Neuron (in vitro differentiated cells): Measurements from ENCODE around the gene CCDC86.
A peak's percentile ranks its signal among the peaks of the same experiment; 100 is the strongest.

ENCODE experiments used
- H2AFZ ChIP-seq: one replicate; pipeline ENCODE4 v1.6.1; 2013; ENCODE audit warnings: low read depth, mild to moderate bottlenecking, inconsistent platforms, low read length, moderate library complexity
- H3K27me3 ChIP-seq: one replicate; pipeline ENCODE4 v1.6.1; 2013; ENCODE audit warnings: low read length; ENCODE audit not compliant: insufficient read depth
- H3K36me3 ChIP-seq: one replicate; pipeline ENCODE4 v1.6.1; 2013; ENCODE audit warnings: low read length; ENCODE audit not compliant: insufficient read depth
- H3K4me1 ChIP-seq: one replicate; pipeline ENCODE4 v1.6.1; 2013; ENCODE audit warnings: low read length; ENCODE audit not compliant: insufficient read depth
- H3K4me3 ChIP-seq: 2 replicates; pipeline ENCODE4 v1.5.1; 2013; ENCODE audit warnings: mild to moderate bottlenecking, low read length, moderate library complexity
- H3K9me3 ChIP-seq: one replicate; pipeline ENCODE4 v1.6.1; 2013; ENCODE audit warnings: low read length

CCDC86 gene

DNA sequence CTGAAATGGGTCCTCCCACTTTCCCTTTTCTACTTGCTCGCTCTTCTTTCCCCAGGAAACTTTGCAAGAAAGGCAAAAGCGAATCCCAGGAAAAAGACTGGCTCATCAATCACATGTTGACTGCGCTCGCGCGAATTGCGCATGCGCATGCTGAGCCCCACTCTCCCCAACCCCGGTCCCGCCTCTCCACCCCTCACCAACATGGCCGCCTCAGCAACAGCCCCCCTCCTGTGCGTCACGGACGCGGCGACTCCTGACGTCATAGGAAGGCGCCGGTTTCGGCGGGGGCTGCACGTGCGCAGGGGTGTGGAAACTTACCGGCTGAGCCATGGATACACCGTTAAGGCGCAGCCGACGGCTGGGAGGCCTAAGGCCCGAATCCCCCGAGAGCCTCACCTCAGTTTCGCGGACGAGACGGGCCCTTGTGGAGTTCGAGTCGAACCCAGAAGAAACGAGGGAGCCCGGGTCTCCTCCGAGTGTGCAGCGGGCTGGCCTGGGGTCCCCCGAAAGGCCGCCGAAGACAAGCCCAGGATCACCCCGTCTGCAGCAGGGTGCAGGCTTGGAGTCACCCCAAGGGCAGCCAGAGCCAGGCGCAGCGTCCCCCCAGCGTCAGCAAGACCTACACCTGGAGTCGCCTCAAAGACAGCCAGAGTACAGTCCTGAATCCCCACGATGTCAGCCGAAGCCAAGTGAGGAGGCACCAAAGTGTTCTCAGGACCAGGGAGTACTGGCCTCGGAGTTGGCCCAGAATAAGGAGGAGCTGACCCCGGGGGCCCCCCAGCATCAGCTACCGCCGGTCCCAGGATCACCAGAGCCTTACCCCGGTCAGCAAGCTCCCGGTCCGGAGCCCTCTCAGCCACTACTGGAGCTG lies at the start of gene CCDC86:
Gene CCDC86 (plus strand): TSS at position 317 of the 871 bp plus-strand sequence. CDS start 12 bp downstream, at position 329.
- Histone ChIP-seq H3K27me3 (peaks cover 4% of the 10 kb centered on the region), H3K36me3 (no peaks in the 10 kb centered on the region), H3K4me1 (peaks cover 34% of the 10 kb centered on the region), H3K9me3 (no peaks in the 10 kb centered on the region), H3K4me3 (peak within 1 kb of the TSS; percentile 65), H2AFZ (peak within 1 kb of the TSS; percentile 87)

GRCh38 chr11:60792521-60792920 lies 49.4 kb upstream of the CCDC86 start:
- no peak overlapping the region for H3K4me3 ChIP-seq
- H3K36me3 ChIP-seq, result no peaks in the 10 kb centered on the region
- H3K4me1 ChIP-seq, result no peaks in the 10 kb centered on the region
- no peak overlapping the region for H2AFZ ChIP-seq
- peaks cover 5% of the 10 kb centered on the region for H3K9me3 ChIP-seq
- H3K27me3 ChIP-seq, result peaks cover 4% of the 10 kb centered on the region

- H3K4me3 ChIP-seq, result no peak overlapping the region
- peaks cover 4% of the 10 kb centered on the region for H3K27me3 ChIP-seq
- no peak overlapping the region for H2AFZ ChIP-seq
- no peaks in the 10 kb centered on the region for H3K36me3 ChIP-seq
- H3K9me3 ChIP-seq, result peaks cover 5% of the 10 kb centered on the region
- H3K4me1 ChIP-seq, result no peaks in the 10 kb centered on the region
Measured at GRCh38 chr11:60795291-60795690, 46.6 kb upstream of the CCDC86 start.

GRCh38 chr11:60797846-60798630 lies 43.9 kb upstream of the CCDC86 start:
- H3K9me3 ChIP-seq, result no peaks in the 10 kb centered on the region
- H3K27me3 ChIP-seq, result no peaks in the 10 kb centered on the region

DNA sequence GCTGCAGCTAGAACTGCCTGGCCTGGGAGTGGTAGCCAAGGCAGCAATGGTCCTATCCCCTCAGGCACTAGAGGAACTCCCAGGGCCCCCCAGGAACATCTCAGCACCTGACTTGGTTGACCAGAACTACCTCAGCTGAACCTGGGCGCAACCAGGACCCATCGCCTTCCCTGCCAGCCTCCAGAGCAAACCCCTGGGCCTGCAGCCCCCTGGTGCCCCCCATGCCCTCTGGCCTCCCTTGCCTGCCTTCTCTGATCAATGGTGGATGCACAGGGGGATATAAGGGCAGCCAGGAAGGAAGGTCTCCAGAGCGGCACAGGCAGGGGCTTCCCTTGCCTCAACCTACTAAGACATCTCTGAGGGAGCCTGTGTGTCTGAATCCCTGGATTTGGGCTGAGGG lies 43.3 kb upstream of the CCDC86 start:
- Histone ChIP-seq H3K4me3 (no peak overlapping the region), H3K27me3 (no peaks in the 10 kb centered on the region), H3K36me3 (no peaks in the 10 kb centered on the region), H3K4me1 (no peaks in the 10 kb centered on the region), H3K9me3 (no peaks in the 10 kb centered on the region), H2AFZ (no peak overlapping the region)

More at GRCh38 chr11:60797846-60798630, 43.9 kb upstream of the CCDC86 start:
- H3K36me3 ChIP-seq, result no peaks in the 10 kb centered on the region
- no peak overlapping the region for H2AFZ ChIP-seq
- no peaks in the 10 kb centered on the region for H3K4me1 ChIP-seq
- no peak overlapping the region for H3K4me3 ChIP-seq

DNA sequence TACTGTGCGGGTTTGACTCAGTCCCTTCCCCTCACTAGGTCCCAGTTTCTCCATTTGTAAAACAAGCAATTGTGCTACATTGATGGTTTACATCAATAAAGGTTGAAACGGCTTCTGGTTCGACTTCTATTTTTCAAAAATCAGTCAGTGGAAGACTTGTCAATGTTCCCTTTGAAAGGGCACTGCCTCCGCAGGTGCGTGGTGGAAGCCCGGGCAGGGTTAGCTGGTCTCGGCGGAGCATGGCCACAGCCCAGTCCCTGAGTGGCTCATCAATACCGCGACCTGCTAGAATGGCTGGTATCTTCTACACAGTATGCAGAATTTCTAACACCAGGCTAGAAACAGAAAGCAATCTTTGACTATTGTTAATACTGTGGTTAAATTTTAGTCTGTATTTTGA lies 40.7 kb upstream of the CCDC86 start:
- H3K27me3 ChIP-seq, result no peaks in the 10 kb centered on the region

DNA sequence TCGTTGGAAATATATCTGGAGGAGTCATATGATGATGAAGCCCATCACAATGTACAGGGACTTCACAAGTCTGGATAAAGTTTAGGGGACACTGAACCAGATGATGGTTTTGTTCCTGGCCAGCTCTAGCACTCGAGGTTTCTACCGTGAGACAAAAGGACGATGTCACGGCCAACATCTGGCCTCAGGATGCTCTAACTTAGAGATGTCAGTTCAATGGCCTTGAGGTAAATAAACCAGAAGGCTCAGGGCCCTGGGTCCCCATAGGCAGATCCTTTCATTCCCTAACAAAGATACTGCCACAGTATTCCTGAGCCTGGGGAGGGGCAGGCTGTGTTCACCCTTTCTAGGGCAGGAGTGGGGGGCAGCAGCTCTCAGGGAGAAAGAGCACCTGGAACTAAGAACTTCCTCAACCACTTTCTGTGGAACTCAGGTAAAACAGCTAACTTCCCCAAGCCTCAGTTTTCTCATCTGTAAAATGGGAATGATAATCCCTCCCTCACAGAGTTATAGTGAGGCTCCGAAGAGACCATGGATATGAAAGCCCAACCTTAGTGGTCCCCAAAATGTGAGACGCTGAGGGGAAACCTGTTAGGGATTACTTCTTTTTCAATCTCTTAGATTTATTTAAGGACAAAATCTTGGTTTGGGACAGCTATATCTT lies 38.5 kb upstream of the CCDC86 start:
- Histone ChIP-seq H3K4me3 (no peak overlapping the region), H3K4me1 (no peaks in the 10 kb centered on the region), H3K9me3 (no peaks in the 10 kb centered on the region), H2AFZ (no peak overlapping the region), H3K27me3 (no peaks in the 10 kb centered on the region), H3K36me3 (no peaks in the 10 kb centered on the region)

More for the DNA sequence above, 40.7 kb upstream of the CCDC86 start:
- Histone ChIP-seq H3K36me3 (no peaks in the 10 kb centered on the region), H3K4me1 (no peaks in the 10 kb centered on the region), H2AFZ (no peak overlapping the region), H3K9me3 (no peaks in the 10 kb centered on the region), H3K4me3 (no peak overlapping the region)

- Histone ChIP-seq H3K36me3 (no peaks in the 10 kb centered on the region), H3K9me3 (no peaks in the 10 kb centered on the region), H2AFZ (no peak overlapping the region), H3K27me3 (no peaks in the 10 kb centered on the region), H3K4me3 (no peak overlapping the region), H3K4me1 (no peaks in the 10 kb centered on the region)
Measured at GRCh38 chr11:60809249-60809648, 32.7 kb upstream of the CCDC86 start.

DNA sequence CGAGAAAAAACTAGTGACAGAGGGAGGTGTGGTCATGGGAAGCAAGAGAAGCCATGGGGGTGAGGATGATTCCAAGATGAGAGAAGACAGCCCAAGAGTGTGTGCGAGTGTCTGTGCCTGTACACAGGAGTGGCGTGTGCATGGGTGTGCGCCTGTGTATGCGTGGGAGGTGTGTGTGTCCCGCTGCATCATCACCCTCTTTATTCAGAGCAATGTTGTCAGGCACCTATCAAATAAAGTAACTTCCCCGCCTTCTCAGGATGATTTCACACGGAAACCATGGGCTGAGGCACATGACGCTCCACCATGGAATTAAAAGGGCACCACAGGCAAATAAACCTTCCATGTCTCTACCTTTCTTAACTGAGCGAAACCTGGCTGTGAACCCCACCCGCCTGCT lies 32.2 kb upstream of the CCDC86 start:
- H3K4me1 ChIP-seq, result no peaks in the 10 kb centered on the region
- no peak overlapping the region for H2AFZ ChIP-seq
- H3K9me3 ChIP-seq, result no peaks in the 10 kb centered on the region
- H3K36me3 ChIP-seq, result no peaks in the 10 kb centered on the region
- H3K4me3 ChIP-seq, result no peak overlapping the region
- H3K27me3 ChIP-seq, result no peaks in the 10 kb centered on the region

DNA sequence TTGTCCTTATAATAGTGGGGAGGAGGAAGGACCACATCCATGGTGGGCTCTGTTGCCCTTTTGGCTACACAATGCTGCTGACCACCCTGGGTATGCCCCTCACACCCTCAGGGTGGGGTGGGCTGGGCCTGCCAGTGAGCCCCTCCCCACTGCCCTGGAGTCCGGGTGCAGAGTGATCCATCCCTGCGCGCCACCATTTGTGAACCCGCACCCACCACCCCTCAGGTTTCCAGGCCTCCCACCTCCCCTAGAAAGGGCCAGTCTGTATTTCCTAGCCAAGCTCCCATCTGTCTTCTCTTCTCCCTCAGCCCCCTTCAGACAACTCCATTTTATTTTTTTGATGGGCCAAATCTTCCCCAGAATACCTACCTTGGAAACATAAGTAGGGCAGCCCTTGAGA lies 31.8 kb upstream of the CCDC86 start:
- no peak overlapping the region for H2AFZ ChIP-seq
- no peak overlapping the region for H3K4me3 ChIP-seq
- no peaks in the 10 kb centered on the region for H3K27me3 ChIP-seq
- H3K4me1 ChIP-seq, result no peaks in the 10 kb centered on the region
- H3K9me3 ChIP-seq, result no peaks in the 10 kb centered on the region
- no peaks in the 10 kb centered on the region for H3K36me3 ChIP-seq

DNA sequence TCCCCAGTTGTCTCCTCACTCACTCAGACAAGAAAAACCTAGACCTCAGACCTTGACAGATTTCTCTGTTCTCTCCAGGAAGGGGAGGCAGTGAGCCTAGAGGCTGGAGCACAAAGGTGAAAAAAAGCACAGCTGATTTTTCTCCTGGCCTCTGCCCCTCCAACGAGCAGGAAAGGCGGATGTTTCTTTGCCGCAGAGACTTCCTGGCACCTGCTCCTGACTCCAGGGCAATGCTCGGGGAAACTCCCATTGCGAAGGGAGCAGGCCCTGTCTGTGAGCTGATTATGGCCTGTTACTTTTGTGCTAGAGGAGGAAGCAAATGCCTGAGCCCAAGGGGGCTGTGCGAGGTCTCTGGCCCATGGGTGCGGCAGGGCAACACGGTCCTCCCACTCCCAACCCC lies 31.3 kb upstream of the CCDC86 start:
- Histone ChIP-seq H3K36me3 (no peaks in the 10 kb centered on the region), H3K4me3 (no peak overlapping the region), H3K27me3 (no peaks in the 10 kb centered on the region), H3K9me3 (no peaks in the 10 kb centered on the region), H2AFZ (no peak overlapping the region), H3K4me1 (no peaks in the 10 kb centered on the region)

DNA sequence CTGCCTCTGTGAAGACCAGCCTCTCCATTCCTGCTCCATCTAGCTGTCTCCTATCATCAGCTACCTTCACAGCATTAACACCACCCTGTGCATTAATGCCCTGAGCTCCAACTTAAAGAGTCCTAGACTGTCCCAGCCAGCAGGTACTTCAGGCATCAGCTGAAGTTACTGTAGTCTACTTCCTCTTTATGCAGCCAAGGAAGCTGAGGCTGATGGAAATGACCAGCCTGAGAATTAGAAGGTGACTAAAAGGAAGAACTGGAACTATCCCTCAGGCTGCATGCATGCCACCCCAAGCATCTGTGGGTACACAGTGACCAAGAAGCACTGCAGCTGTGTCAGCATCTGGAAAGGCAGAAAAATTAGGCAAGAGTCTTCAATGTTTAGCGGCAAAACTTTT lies 28.6 kb upstream of the CCDC86 start:
- Histone ChIP-seq H3K4me1 (no peaks in the 10 kb centered on the region), H3K27me3 (no peaks in the 10 kb centered on the region), H3K36me3 (no peaks in the 10 kb centered on the region), H3K4me3 (no peak overlapping the region), H3K9me3 (peaks cover 3% of the 10 kb centered on the region), H2AFZ (no peak overlapping the region)

DNA sequence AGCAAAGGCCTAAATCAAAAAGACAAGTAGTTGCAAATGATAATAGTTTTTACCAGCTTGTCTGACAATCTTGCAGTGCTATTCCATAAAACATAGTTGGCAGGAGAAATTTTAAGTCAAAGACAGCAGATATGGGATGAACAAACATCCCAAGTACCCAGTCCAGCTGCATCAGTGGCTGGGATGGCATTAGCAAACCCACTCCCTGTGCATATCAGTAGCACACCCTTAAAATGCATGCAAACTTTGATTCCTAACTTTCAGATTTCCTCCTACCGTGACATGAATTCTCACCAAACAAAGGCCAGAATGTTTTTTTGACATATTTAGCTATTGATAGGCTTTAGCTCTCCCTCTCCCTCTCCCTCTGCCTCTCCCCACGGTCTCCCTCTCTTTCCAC lies 27.8 kb upstream of the CCDC86 start:
- H2AFZ ChIP-seq, result no peak overlapping the region
- H3K9me3 ChIP-seq, result peaks cover 4% of the 10 kb centered on the region
- H3K4me1 ChIP-seq, result no peaks in the 10 kb centered on the region
- H3K36me3 ChIP-seq, result no peaks in the 10 kb centered on the region
- no peak overlapping the region for H3K4me3 ChIP-seq
- H3K27me3 ChIP-seq, result no peaks in the 10 kb centered on the region
